Measurements from ENCODE around the gene RDH14. TPM values are rescaled to one million over a fixed set of nuclear protein-coding genes. Genes with fewer than 3 reads are reported as not detected.

The RDH14 gene
- total RNA-seq, 1 donor from 2014 or later, result 33.5 TPM

GRCh38 chr2:18546567-18546966, 13.9 kb downstream of the RDH14 start:
- no peaks in the 10 kb centered on the region for H3K36me3 ChIP-seq
- H2AFZ ChIP-seq (replicated peaks), result no peak overlapping the region
- no peak overlapping the region for H3K4me2 ChIP-seq
- DNase-seq (ENCODE audit: low spot score), result no peak
- H3F3A ChIP-seq (ENCODE audit: low read depth), result no peaks in the 10 kb centered on the region
- Mint-ChIP-seq H3K27me3 (ENCODE audit: insufficient read depth, low read depth) (no peaks in the 10 kb centered on the region), H3K4me1 (peaks cover 9% of the 10 kb centered on the region), H3K9me3 (no peaks in the 10 kb centered on the region), H3K27ac (no peak overlapping the region), H3K4me3 (no peak overlapping the region), H3K36me3 (peaks cover 2% of the 10 kb centered on the region)
- no peaks in the 10 kb centered on the region for H3K9me3 ChIP-seq (ENCODE audit: low read depth)
- TF ChIP-seq EZH2phosphoT487 (IDR thresholded peaks at IDR 0.05) (no peak), EZH2 (IDR thresholded peaks at IDR 0.05) (no peak), CTCF (IDR thresholded peaks at IDR 0.05) (no peak)
- no peak overlapping the region for H3K27ac ChIP-seq
- H3K4me3 ChIP-seq, result no peak overlapping the region
- no peaks in the 10 kb centered on the region for H3K27me3 ChIP-seq
- H3K9ac ChIP-seq, result no peak overlapping the region
- peaks cover 5% of the 10 kb centered on the region for H3K4me1 ChIP-seq
- no peaks in the 10 kb centered on the region for H3K79me2 ChIP-seq (ENCODE audit: low read depth)
- H4K20me1 ChIP-seq (ENCODE audit: low read depth), result no peaks in the 10 kb centered on the region

- H3K27ac Mint-ChIP-seq, result no peak overlapping the region
- Histone ChIP-seq H3K27me3 (no peaks in the 10 kb centered on the region), H3K9me3 (ENCODE audit: low read depth) (no peaks in the 10 kb centered on the region), H2AFZ (replicated peaks) (no peak overlapping the region), H3K4me3 (no peak overlapping the region), H3K9ac (no peak overlapping the region), H3K27ac (no peak overlapping the region), H3K36me3 (no peaks in the 10 kb centered on the region), H4K20me1 (ENCODE audit: low read depth) (no peaks in the 10 kb centered on the region), H3K4me1 (peaks cover 5% of the 10 kb centered on the region), H3F3A (ENCODE audit: low read depth) (no peaks in the 10 kb centered on the region), H3K4me2 (no peak overlapping the region), H3K79me2 (ENCODE audit: low read depth) (no peaks in the 10 kb centered on the region)
- H3K36me3 Mint-ChIP-seq, result peaks cover 2% of the 10 kb centered on the region
- no peaks in the 10 kb centered on the region for H3K9me3 Mint-ChIP-seq
- H3K4me3 Mint-ChIP-seq, result no peak overlapping the region
- TF ChIP-seq CTCF (IDR thresholded peaks at IDR 0.05) (no peak), EZH2phosphoT487 (IDR thresholded peaks at IDR 0.05) (no peak)
- no peaks in the 10 kb centered on the region for H3K27me3 Mint-ChIP-seq (ENCODE audit: insufficient read depth, low read depth)
- peaks cover 9% of the 10 kb centered on the region for H3K4me1 Mint-ChIP-seq
- DNase-seq (ENCODE audit: low spot score), result no peak
These were observed 15.1 kb downstream of the RDH14 start for GRCh38 chr2:18545384-18545783.

- Histone ChIP-seq H3K36me3 (no peaks in the 10 kb centered on the region), H3K4me3 (no peak overlapping the region), H3K4me2 (no peak overlapping the region), H3K9ac (no peak overlapping the region), H3K4me1 (peaks cover 5% of the 10 kb centered on the region), H3F3A (ENCODE audit: low read depth) (no peaks in the 10 kb centered on the region), H4K20me1 (ENCODE audit: low read depth) (no peaks in the 10 kb centered on the region), H3K27me3 (no peaks in the 10 kb centered on the region), H3K9me3 (ENCODE audit: low read depth) (no peaks in the 10 kb centered on the region), H3K79me2 (ENCODE audit: low read depth) (no peaks in the 10 kb centered on the region), H2AFZ (replicated peaks) (no peak overlapping the region), H3K27ac (no peak overlapping the region)
- Mint-ChIP-seq H3K9me3 (no peaks in the 10 kb centered on the region), H3K36me3 (no peaks in the 10 kb centered on the region), H3K4me1 (peaks cover 9% of the 10 kb centered on the region), H3K27me3 (ENCODE audit: insufficient read depth, low read depth) (no peaks in the 10 kb centered on the region), H3K4me3 (no peak overlapping the region), H3K27ac (no peak overlapping the region)
- no peak for DNase-seq (ENCODE audit: low spot score)
- no peak for TF ChIP-seq EZH2 (IDR thresholded peaks at IDR 0.05)
- TF ChIP-seq CTCF (IDR thresholded peaks at IDR 0.05), result no peak
- TF ChIP-seq EZH2phosphoT487 (IDR thresholded peaks at IDR 0.05), result no peak
These were observed 16.3 kb downstream of the RDH14 start for GRCh38 chr2:18544171-18544570.

GRCh38 chr2:18540872-18541271, 19.6 kb downstream of the RDH14 start:
- TF ChIP-seq CTCF (IDR thresholded peaks at IDR 0.05) (no peak), EZH2phosphoT487 (IDR thresholded peaks at IDR 0.05) (no peak), EZH2 (IDR thresholded peaks at IDR 0.05) (no peak)

More at GRCh38 chr2:18540872-18541271, 19.6 kb downstream of the RDH14 start:
- DNase-seq (ENCODE audit: low spot score), result no peak
- Histone ChIP-seq H3F3A (ENCODE audit: low read depth) (no peaks in the 10 kb centered on the region), H3K4me1 (no peaks in the 10 kb centered on the region), H3K27ac (no peak overlapping the region), H3K4me3 (no peak overlapping the region), H3K9me3 (ENCODE audit: low read depth) (no peaks in the 10 kb centered on the region), H4K20me1 (ENCODE audit: low read depth) (no peaks in the 10 kb centered on the region), H3K36me3 (no peaks in the 10 kb centered on the region), H2AFZ (replicated peaks) (no peak overlapping the region), H3K9ac (no peak overlapping the region), H3K79me2 (ENCODE audit: low read depth) (no peaks in the 10 kb centered on the region), H3K27me3 (no peaks in the 10 kb centered on the region), H3K4me2 (no peak overlapping the region)
- H3K9me3 Mint-ChIP-seq, result no peaks in the 10 kb centered on the region
- H3K27me3 Mint-ChIP-seq (ENCODE audit: insufficient read depth, low read depth), result no peaks in the 10 kb centered on the region
- H3K4me3 Mint-ChIP-seq, result no peak overlapping the region
- H3K4me1 Mint-ChIP-seq, result no peaks in the 10 kb centered on the region
- H3K27ac Mint-ChIP-seq, result no peak overlapping the region
- no peaks in the 10 kb centered on the region for H3K36me3 Mint-ChIP-seq

Data from neural progenitor cell (in vitro differentiated cells).